Neural cell (in vitro differentiated cells): ENCODE results near the gene MYO1F. TPM values are rescaled to one million over a fixed set of nuclear protein-coding genes. Genes with fewer than 3 reads are reported as not detected.

ENCODE experiments used
- H2AFZ ChIP-seq: fragments of 200-600, 300-800 bp; sonication (generic), shearing (Covaris generic); 2 replicates; pipeline ENCODE4 v1.6.0; 2014; ENCODE audit warnings: low read depth, mild to moderate bottlenecking, antibody characterized with exemption, low read length, moderate library complexity
- H3F3A ChIP-seq: fragments of 200-600 bp; shearing (Covaris generic); 2 replicates; pipeline ENCODE4 v1.6.1; 2016; ENCODE audit warnings: mild to moderate bottlenecking, moderate library complexity, mixed read lengths, antibody characterized with exemption, low read length; ENCODE audit not compliant: insufficient read depth, poor library complexity, severe bottlenecking
- H3K27ac ChIP-seq: fragments of 200-600, 300-800 bp; sonication (generic), shearing (Covaris generic); 2 replicates; pipeline ENCODE4 v1.5.1; 2014; ENCODE audit warnings: mild to moderate bottlenecking, low read length, moderate library complexity
- H3K27me3 ChIP-seq: fragments of 300-800, 200-600 bp; sonication (generic), shearing (Covaris generic); 2 replicates; pipeline ENCODE4 v1.6.0; 2014; ENCODE audit warnings: mild to moderate bottlenecking, low read depth, low read length, moderate library complexity; ENCODE audit not compliant: insufficient read depth
- H3K36me3 ChIP-seq: fragments of 300-800, 200-600 bp; sonication (generic), shearing (Covaris generic); 2 replicates; pipeline ENCODE4 v1.5.1; 2014; ENCODE audit warnings: mild to moderate bottlenecking, antibody characterized with exemption, low read length, moderate library complexity; ENCODE audit not compliant: insufficient read depth
- H3K4me2 ChIP-seq: fragments of 300-800, 200-600 bp; sonication (generic), shearing (Covaris generic); 2 replicates; pipeline ENCODE4 v1.6.0; 2014; ENCODE audit warnings: mild to moderate bottlenecking, low read length
- H3K4me3 ChIP-seq: fragments of 300-800, 200-600 bp; sonication (generic), shearing (Covaris generic); 2 replicates; pipeline ENCODE4 v1.5.1; 2014; ENCODE audit warnings: mild to moderate bottlenecking, low read length, moderate library complexity
- H3K79me2 ChIP-seq: fragments of 200-600 bp; shearing (Covaris generic); replicated peaks from 2 replicates; pipeline ENCODE4 v1.6.0; 2014; ENCODE audit warnings: mild to moderate bottlenecking, low read length, moderate library complexity; ENCODE audit not compliant: insufficient read depth
- H3K9ac ChIP-seq: fragments of 300-800, 200-600 bp; sonication (generic), shearing (Covaris generic); 2 replicates; pipeline ENCODE4 v1.6.1; 2016; ENCODE audit warnings: mild to moderate bottlenecking, low read length, mixed read lengths
- H3K9me2 ChIP-seq: fragments of 200-600 bp; shearing (Covaris generic); 2 replicates; pipeline ENCODE4 v1.6.1; 2016; ENCODE audit warnings: mild to moderate bottlenecking, low read length, mixed read lengths; ENCODE audit not compliant: insufficient read depth
- H3K9me3 ChIP-seq: fragments of 200-600, 300-800 bp; sonication (generic), shearing (Covaris generic); 2 replicates; pipeline ENCODE4 v1.6.1; 2016; ENCODE audit warnings: mild to moderate bottlenecking, mixed run types, low read length, moderate library complexity, mixed read lengths
- H4K20me1 ChIP-seq: fragments of 200-600 bp; shearing (Covaris generic); 2 replicates; pipeline ENCODE4 v1.6.1; 2016; ENCODE audit warnings: mild to moderate bottlenecking, mixed run types; ENCODE audit not compliant: insufficient read depth
- EP300 ChIP-seq: fragments of 450-650 bp; conservative IDR thresholded peaks from 2 replicates; pipeline ENCODE4 v1.6.1; 2014; ENCODE audit warnings: antibody characterized with exemption, mild to moderate bottlenecking, moderate library complexity; ENCODE audit not compliant: poor library complexity, severe bottlenecking
- EZH2 ChIP-seq: fragments of 200-600, 300-800 bp; shearing (Covaris generic), sonication (generic); IDR thresholded peaks from 2 replicates; pipeline ENCODE4 v1.6.1; 2014; ENCODE audit warnings: antibody characterized with exemption, low read length, borderline replicate concordance, mild to moderate bottlenecking; ENCODE audit not compliant: insufficient read depth, poor library complexity, severe bottlenecking
- MXI1 ChIP-seq: fragments of 450-650 bp; conservative IDR thresholded peaks from 2 replicates; pipeline ENCODE4 v1.6.1; 2014; ENCODE audit warnings: antibody characterized with exemption, mild to moderate bottlenecking; ENCODE audit not compliant: poor library complexity, severe bottlenecking
- POLR2AphosphoS5 ChIP-seq: IDR thresholded peaks from 2 replicates; pipeline ENCODE4 v1.6.1; 2012
- RAD21 ChIP-seq: fragments of 450-650 bp; conservative IDR thresholded peaks from 2 replicates; pipeline ENCODE4 v1.6.1; 2014; ENCODE audit warnings: antibody characterized with exemption, mild to moderate bottlenecking, moderate library complexity
- SMC3 ChIP-seq: fragments of 450-650 bp; conservative IDR thresholded peaks from 2 replicates; pipeline ENCODE4 v1.6.1; 2014; ENCODE audit warnings: antibody characterized with exemption, mild to moderate bottlenecking, moderate library complexity; ENCODE audit not compliant: poor library complexity
- TAF1 ChIP-seq: IDR thresholded peaks from 2 replicates; pipeline ENCODE4 v1.6.1; 2012; ENCODE audit warnings: low read depth
- polyA plus RNA-seq: library from polyadenylated mRNA; depleted of rRNA; stranded (reverse); fragments of >200 nt; gene quantifications from 2 replicates; pipeline ENCODE4 v1.2.3, GENCODE V29; 2014
- TF ChIP-seq, protein P1 (sequence below): fragments of 450-650 bp; IDR thresholded peaks from 2 replicates; pipeline ENCODE4 v1.5.1; 2014; ENCODE audit warnings: antibody characterized with exemption, mild to moderate bottlenecking, moderate library complexity; ENCODE audit not compliant: poor library complexity, severe bottlenecking
- TF ChIP-seq, protein P2 (sequence below): IDR thresholded peaks from 2 replicates; pipeline ENCODE4 v1.6.1; 2012; ENCODE audit warnings: borderline replicate concordance

The MYO1F gene
- polyA plus RNA-seq, 1 donor from 2014 or later = 0.40 TPM

DNA sequence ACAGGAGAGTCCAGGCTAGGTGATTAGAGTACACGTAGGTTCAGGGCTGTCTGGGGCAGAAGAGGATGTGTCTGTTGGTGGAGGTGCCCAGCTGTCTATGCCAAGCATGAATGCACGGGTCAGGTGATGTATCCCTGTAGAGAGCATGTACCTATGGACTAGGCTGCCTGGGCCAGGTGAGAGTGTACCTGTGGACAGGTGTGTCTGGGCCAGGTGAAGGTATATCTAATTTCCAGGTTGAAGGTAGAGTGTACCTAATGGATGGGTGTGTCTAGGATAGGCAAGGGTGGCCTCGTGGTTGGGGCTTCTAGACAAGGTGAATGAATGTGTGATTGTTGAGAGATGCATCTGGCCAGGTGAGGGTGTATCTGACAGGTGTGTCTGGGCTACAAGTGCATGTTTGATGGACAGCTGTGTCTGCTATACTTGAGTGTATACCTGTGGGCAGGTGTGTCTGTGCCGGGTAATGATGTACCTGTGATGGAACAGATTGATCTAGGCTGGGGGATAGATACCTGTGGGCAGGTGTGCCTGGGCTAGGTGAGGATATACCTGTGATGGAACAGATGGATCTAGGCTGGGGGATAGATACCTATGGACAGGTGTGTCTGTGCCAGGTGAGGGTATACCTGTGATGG, 47.8 kb downstream of the MYO1F start:
- Histone ChIP-seq H2AFZ (no peak overlapping the region), H3K4me2 (no peak overlapping the region), H3K4me3 (no peak overlapping the region), H3K9me3 (no peaks in the 10 kb centered on the region), H3K9ac (no peak overlapping the region), H3K9me2 (no peaks in the 10 kb centered on the region), H3F3A (no peaks in the 10 kb centered on the region), H3K27me3 (no peaks in the 10 kb centered on the region), H3K27ac (no peak overlapping the region), H4K20me1 (no peaks in the 10 kb centered on the region), H3K79me2 (no peaks in the 10 kb centered on the region), H3K36me3 (no peaks in the 10 kb centered on the region)
- TF ChIP-seq, protein P1, sequence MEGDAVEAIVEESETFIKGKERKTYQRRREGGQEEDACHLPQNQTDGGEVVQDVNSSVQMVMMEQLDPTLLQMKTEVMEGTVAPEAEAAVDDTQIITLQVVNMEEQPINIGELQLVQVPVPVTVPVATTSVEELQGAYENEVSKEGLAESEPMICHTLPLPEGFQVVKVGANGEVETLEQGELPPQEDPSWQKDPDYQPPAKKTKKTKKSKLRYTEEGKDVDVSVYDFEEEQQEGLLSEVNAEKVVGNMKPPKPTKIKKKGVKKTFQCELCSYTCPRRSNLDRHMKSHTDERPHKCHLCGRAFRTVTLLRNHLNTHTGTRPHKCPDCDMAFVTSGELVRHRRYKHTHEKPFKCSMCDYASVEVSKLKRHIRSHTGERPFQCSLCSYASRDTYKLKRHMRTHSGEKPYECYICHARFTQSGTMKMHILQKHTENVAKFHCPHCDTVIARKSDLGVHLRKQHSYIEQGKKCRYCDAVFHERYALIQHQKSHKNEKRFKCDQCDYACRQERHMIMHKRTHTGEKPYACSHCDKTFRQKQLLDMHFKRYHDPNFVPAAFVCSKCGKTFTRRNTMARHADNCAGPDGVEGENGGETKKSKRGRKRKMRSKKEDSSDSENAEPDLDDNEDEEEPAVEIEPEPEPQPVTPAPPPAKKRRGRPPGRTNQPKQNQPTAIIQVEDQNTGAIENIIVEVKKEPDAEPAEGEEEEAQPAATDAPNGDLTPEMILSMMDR = no peak
- no peak for TF ChIP-seq TAF1
- TF ChIP-seq SMC3 = no peak
- no peak for TF ChIP-seq RAD21
- no peak for TF ChIP-seq MXI1
- no peak for TF ChIP-seq EZH2
- TF ChIP-seq, protein P2, sequence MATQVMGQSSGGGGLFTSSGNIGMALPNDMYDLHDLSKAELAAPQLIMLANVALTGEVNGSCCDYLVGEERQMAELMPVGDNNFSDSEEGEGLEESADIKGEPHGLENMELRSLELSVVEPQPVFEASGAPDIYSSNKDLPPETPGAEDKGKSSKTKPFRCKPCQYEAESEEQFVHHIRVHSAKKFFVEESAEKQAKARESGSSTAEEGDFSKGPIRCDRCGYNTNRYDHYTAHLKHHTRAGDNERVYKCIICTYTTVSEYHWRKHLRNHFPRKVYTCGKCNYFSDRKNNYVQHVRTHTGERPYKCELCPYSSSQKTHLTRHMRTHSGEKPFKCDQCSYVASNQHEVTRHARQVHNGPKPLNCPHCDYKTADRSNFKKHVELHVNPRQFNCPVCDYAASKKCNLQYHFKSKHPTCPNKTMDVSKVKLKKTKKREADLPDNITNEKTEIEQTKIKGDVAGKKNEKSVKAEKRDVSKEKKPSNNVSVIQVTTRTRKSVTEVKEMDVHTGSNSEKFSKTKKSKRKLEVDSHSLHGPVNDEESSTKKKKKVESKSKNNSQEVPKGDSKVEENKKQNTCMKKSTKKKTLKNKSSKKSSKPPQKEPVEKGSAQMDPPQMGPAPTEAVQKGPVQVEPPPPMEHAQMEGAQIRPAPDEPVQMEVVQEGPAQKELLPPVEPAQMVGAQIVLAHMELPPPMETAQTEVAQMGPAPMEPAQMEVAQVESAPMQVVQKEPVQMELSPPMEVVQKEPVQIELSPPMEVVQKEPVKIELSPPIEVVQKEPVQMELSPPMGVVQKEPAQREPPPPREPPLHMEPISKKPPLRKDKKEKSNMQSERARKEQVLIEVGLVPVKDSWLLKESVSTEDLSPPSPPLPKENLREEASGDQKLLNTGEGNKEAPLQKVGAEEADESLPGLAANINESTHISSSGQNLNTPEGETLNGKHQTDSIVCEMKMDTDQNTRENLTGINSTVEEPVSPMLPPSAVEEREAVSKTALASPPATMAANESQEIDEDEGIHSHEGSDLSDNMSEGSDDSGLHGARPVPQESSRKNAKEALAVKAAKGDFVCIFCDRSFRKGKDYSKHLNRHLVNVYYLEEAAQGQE = no peak
- TF ChIP-seq EP300 = no peak
- no peak for TF ChIP-seq POLR2AphosphoS5

DNA sequence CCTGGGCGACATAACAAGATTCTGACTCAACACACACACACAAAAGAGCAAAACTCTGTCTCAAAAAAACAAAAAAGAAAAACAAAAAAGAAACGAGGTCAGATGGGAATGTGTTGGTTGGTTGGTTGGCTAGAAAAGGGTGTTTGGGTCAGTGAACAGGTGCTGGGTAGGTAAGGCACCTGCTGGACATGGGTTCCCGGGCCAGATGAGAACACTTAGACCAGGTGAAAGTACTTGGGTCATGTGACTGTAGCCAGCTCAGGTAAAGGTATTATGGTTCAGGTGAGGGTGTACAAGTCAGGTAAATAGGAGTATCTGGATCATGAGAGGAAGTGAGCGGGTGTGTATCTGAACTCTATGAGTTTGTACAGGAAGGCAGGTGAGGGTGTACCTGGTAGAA, 48.7 kb downstream of the MYO1F start:
- no peak overlapping the region for H2AFZ ChIP-seq
- H3K9me2 ChIP-seq = no peaks in the 10 kb centered on the region
- no peak overlapping the region for H3K4me3 ChIP-seq
- TF ChIP-seq MXI1 (no peak), RAD21 (no peak)
- H3F3A ChIP-seq = no peaks in the 10 kb centered on the region
- no peaks in the 10 kb centered on the region for H3K27me3 ChIP-seq
- no peak overlapping the region for H3K27ac ChIP-seq
- H4K20me1 ChIP-seq = no peaks in the 10 kb centered on the region
- H3K36me3 ChIP-seq = no peaks in the 10 kb centered on the region
- no peaks in the 10 kb centered on the region for H3K9me3 ChIP-seq
- no peaks in the 10 kb centered on the region for H3K79me2 ChIP-seq
- no peak overlapping the region for H3K4me2 ChIP-seq
- H3K9ac ChIP-seq = no peak overlapping the region
